Vagina (tissue), 2 donors: ENCODE data around the gene SIRPD.

Experiments
- CTCF ChIP-seq, 3 experiments: fragments of 450-650 bp in 2 of 3; fragments of 200-600 bp in 1 of 3; sonication (generic) in 1 of 3; IDR thresholded peaks; one replicate each; pipeline ENCODE4 v1.5.1; 2017 to 2019; ENCODE audit warnings: antibody characterized with exemption in 3 of 3, mild to moderate bottlenecking in 2 of 3, moderate library complexity in 2 of 3
- POLR2A ChIP-seq, 2 donors: fragments of 450-650 bp; IDR thresholded peaks; one replicate each; pipeline ENCODE4 v1.6.1; 2017; ENCODE audit warnings: antibody characterized with exemption in 2 of 2, mild to moderate bottlenecking in 2 of 2, moderate library complexity in 2 of 2
- POLR2AphosphoS5 ChIP-seq, 2 donors: sonication (generic); formaldehyde crosslinking; IDR thresholded peaks; one replicate each; pipeline ENCODE4 v1.9.0; 2017; ENCODE audit warnings: antibody characterized with exemption in 2 of 2, mild to moderate bottlenecking in 2 of 2, low read depth in 1 of 2; ENCODE audit not compliant: insufficient read depth in 1 of 2

GRCh38 chr20:1493536-1493935, 64.0 kb downstream of the SIRPD start:
- no peak for TF ChIP-seq CTCF (IDR thresholded peaks at IDR 0.05)
- no peak for TF ChIP-seq POLR2AphosphoS5 (IDR thresholded peaks at IDR 0.05; ENCODE audit: insufficient read depth in 1 of 2, low read depth in 1 of 2)
- no peak for TF ChIP-seq POLR2A (IDR thresholded peaks at IDR 0.05)
